IgD-negative memory B cell (primary cell): ENCODE measurements around the gene DCTPP1. TPM values are rescaled to one million over a fixed set of nuclear protein-coding genes. Genes with fewer than 3 reads are reported as not detected.
"Not testable (repeated sequence)": the region's sequence is repeated elsewhere in the genome, so short reads cannot be mapped to it uniquely, and the experiment has no call there.

Experiments
- H3K27ac Mint-ChIP-seq, 3 donors: one replicate each; pipeline ENCODE4 v1.8.0; 2020 to 2022; ENCODE audit warnings: mild to moderate bottlenecking in 3 of 3, mixed read lengths in 3 of 3, moderate library complexity in 1 of 3
- H3K27me3 Mint-ChIP-seq: one replicate; pipeline ENCODE4 v1.8.0; 2021; ENCODE audit warnings: mixed read lengths
- H3K36me3 Mint-ChIP-seq: one replicate; pipeline ENCODE4 v1.8.0; 2020; ENCODE audit warnings: mild to moderate bottlenecking, mixed read lengths
- H3K4me1 Mint-ChIP-seq, 3 donors: one replicate each; pipeline ENCODE4 v1.8.0; 2020 to 2022; ENCODE audit warnings: mixed read lengths in 3 of 3, mild to moderate bottlenecking in 1 of 3
- H3K4me3 Mint-ChIP-seq, 4 donors: one replicate each; pipeline ENCODE4 v1.8.0; 2020 to 2022; ENCODE audit warnings: mild to moderate bottlenecking in 4 of 4, mixed read lengths in 4 of 4, moderate library complexity in 3 of 4
- H3K9me3 Mint-ChIP-seq, 3 donors: one replicate each; pipeline ENCODE4 v1.8.0; 2020 to 2021; ENCODE audit warnings: mixed read lengths in 3 of 3, mild to moderate bottlenecking in 1 of 3
- polyA plus RNA-seq: library from polyadenylated mRNA; unstranded; fragments of 300-500 nt; fragmentation: Illumina TruSeq; gene quantifications from one replicate; pipeline ENCODE4 v1.2.3, GENCODE V29; 2021

Gene DCTPP1
- polyA plus RNA-seq, 1 donor from 2014 or later = 137 TPM

- Mint-ChIP-seq H3K27ac (no peak overlapping the region), H3K27me3 (no peaks in the 10 kb centered on the region), H3K9me3 (no peaks in the 10 kb centered on the region), H3K4me1 (peaks cover 14 to 18% (median 15%) of the 10 kb centered on the region in 3 donors), H3K4me3 (peak overlapping the region in 1 of 4 donors; percentile 22), H3K36me3 (peaks cover 2% of the 10 kb centered on the region)
Measured at GRCh38 chr16:30413112-30413806, 16.6 kb downstream of the DCTPP1 start.

GRCh38 chr16:30409125-30410060 lies 20.4 kb downstream of the DCTPP1 start:
- Mint-ChIP-seq H3K27me3 (no peaks in the 10 kb centered on the region), H3K4me3 (peak overlapping the region; percentile 9 to 87 (median 53)), H3K4me1 (peaks cover 12 to 16% (median 13%) of the 10 kb centered on the region in 3 donors), H3K9me3 (no peaks in the 10 kb centered on the region), H3K36me3 (peaks cover 6% of the 10 kb centered on the region), H3K27ac (peak overlapping the region; percentile 31 to 91 (median 81))

GRCh38 chr16:30407804-30408534 lies 21.9 kb downstream of the DCTPP1 start:
- peaks cover 2% of the 10 kb centered on the region for H3K27me3 Mint-ChIP-seq
- H3K27ac Mint-ChIP-seq = peak overlapping the region; percentile 59 to 81 (median 71)
- peak overlapping the region; percentile 87 to 97 (median 91) for H3K4me3 Mint-ChIP-seq
- H3K9me3 Mint-ChIP-seq = no peaks in the 10 kb centered on the region
- peaks cover 12 to 17% (median 16%) of the 10 kb centered on the region in 3 donors for H3K4me1 Mint-ChIP-seq
- peaks cover 3% of the 10 kb centered on the region for H3K36me3 Mint-ChIP-seq

- Mint-ChIP-seq H3K4me1 (peaks cover 12 to 17% (median 16%) of the 10 kb centered on the region in 3 donors), H3K27me3 (peaks cover 2% of the 10 kb centered on the region), H3K9me3 (no peaks in the 10 kb centered on the region), H3K36me3 (peaks cover 6% of the 10 kb centered on the region), H3K4me3 (peak within 1 kb of the TSS; percentile 87 to 97 (median 93)), H3K27ac (peak within 1 kb of the TSS; percentile 59 to 81 (median 71))
Measured at GRCh38 chr16:30407102-30407803, 22.6 kb downstream of the DCTPP1 start, which contains the start of gene ZNF771. Gene ZNF771 (plus strand): TSS chr16:30407606. CDS start chr16:30408054, 448 bp downstream.

DNA sequence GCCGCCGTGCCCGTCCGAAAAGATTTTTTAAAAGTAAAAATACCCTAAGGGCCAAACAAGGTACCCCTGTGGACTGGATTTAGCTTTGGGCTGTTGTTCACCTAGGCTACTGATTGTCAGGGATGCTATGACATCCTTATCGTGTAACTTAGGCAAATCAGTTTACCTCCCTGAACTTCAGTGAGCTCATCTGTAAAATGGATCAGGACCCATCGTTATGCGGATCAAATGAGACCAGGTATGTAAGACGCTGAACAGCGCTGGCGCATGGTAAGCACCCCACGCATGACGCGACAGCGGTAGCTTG lies 23.1 kb downstream of the DCTPP1 start:
- Mint-ChIP-seq H3K9me3 (no peaks in the 10 kb centered on the region), H3K4me3 (peak overlapping the region; percentile 76 to 97 (median 93)), H3K36me3 (peaks cover 6% of the 10 kb centered on the region), H3K4me1 (peaks cover 14 to 17% (median 16%) of the 10 kb centered on the region in 3 donors), H3K27me3 (peaks cover 3% of the 10 kb centered on the region), H3K27ac (peak overlapping the region; percentile 27 to 73 (median 55))

- peaks cover 8% of the 10 kb centered on the region for H3K27me3 Mint-ChIP-seq
- no peaks in the 10 kb centered on the region for H3K9me3 Mint-ChIP-seq
- peak overlapping the region; percentile 25 to 95 (median 84) for H3K4me3 Mint-ChIP-seq
- H3K4me1 Mint-ChIP-seq = peaks cover 10 to 16% (median 11%) of the 10 kb centered on the region in 3 donors
- H3K27ac Mint-ChIP-seq = peak overlapping the region in 1 of 3 donors; percentile 53
- peaks cover 7% of the 10 kb centered on the region for H3K36me3 Mint-ChIP-seq
Measured at GRCh38 chr16:30401768-30402425, 27.9 kb downstream of the DCTPP1 start.

- Mint-ChIP-seq H3K27me3 (peaks cover 8% of the 10 kb centered on the region), H3K9me3 (no peaks in the 10 kb centered on the region), H3K4me1 (peaks cover 16 to 21% (median 18%) of the 10 kb centered on the region in 3 donors), H3K27ac (peak overlapping the region in 2 of 3 donors; percentile 47 to 83), H3K4me3 (peak overlapping the region; percentile 86 to 95 (median 92)), H3K36me3 (peaks cover 4% of the 10 kb centered on the region)
Measured at GRCh38 chr16:30399435-30400186, 30.2 kb downstream of the DCTPP1 start.

DNA sequence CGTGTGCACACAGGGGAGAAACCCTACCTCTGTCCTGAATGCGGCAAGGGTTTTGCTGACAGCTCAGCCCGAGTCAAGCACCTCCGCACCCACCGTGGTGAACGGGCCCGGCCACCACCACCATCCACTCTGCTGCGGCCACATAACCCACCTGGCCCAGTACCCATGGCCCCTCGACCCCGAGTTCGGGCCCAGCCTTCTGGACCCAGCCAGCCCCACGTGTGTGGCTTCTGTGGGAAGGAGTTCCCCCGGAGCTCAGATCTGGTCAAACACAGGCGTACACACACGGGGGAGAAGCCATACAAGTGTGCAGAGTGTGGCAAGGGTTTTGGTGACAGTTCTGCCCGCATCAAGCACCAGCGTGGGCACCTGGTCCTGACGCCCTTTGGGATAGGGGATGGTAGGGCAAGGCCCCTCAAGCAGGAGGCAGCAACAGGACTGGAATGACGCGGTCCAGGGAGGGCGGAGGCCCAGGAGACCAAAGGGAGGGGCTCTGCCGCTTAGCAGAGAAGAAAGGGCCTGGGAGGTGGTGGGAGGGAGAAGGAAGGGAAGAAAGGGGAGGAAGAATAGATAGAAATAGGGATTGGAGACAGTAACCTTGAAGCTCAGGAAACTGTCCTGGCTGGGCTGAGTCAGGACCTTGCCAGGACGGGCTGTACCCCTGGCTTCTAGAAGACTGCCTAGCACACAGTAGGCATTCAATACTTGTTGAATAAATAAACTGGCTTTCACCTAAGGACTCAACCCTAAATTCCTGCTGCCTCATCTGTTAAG lies 31.0 kb downstream of the DCTPP1 start:
- Mint-ChIP-seq H3K4me3 (peak overlapping the region in 3 of 4 donors; percentile 66 to 95 (median 72)), H3K27me3 (peaks cover 8% of the 10 kb centered on the region), H3K36me3 (peaks cover 4% of the 10 kb centered on the region), H3K27ac (no peak overlapping the region), H3K9me3 (no peaks in the 10 kb centered on the region), H3K4me1 (peaks cover 16 to 22% (median 18%) of the 10 kb centered on the region in 3 donors)

DNA sequence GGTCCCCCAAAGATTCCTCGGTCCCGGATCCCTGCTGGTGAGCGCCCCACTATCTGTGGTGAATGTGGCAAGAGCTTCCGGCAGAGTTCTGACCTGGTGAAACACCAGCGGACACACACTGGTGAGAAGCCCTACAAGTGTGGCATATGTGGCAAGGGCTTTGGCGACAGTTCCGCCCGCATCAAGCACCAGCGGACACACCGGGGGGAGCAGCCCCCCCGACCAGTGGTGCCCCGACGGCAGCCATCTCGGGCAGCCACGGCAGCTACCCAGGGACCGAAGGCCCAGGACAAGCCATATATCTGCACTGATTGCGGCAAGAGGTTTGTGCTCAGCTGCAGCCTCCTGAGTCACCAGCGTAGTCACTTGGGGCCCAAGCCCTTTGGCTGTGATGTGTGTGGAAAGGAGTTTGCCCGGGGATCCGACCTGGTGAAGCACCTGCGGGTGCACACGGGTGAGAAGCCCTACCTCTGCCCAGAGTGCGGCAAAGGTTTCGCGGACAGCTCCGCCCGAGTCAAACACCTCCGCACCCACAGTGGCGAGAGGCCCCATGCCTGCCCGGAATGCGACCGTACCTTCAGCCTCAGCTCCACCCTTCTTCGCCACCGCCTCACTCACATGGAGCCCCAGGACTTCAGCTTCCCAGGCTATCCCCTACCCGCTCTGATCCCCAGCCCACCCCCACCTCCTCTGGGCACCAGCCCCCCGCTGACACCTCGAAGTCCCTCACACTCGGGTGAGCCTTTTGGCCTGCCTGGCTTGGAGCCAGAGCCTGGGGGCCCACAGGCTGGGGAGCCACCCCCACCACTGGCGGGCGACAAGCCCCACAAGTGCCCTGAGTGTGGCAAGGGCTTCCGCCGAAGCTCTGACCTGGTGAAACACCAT lies 31.8 kb downstream of the DCTPP1 start:
- H3K4me3 Mint-ChIP-seq = peak overlapping the region in 2 of 4 donors; percentile 26 to 72

GRCh38 chr16:30397056-30397455 lies 32.8 kb downstream of the DCTPP1 start:
- peaks cover 6% of the 10 kb centered on the region for H3K27me3 Mint-ChIP-seq
- peak overlapping the region; percentile 21 to 69 (median 56) for H3K4me3 Mint-ChIP-seq
- H3K36me3 Mint-ChIP-seq = peaks cover 2% of the 10 kb centered on the region
- H3K4me1 Mint-ChIP-seq = peaks cover 13 to 22% (median 18%) of the 10 kb centered on the region in 3 donors
- H3K9me3 Mint-ChIP-seq = no peaks in the 10 kb centered on the region
- H3K27ac Mint-ChIP-seq = peak overlapping the region in 1 of 3 donors; percentile 68

More for the DNA sequence above, 31.8 kb downstream of the DCTPP1 start:
- Mint-ChIP-seq H3K27me3 (peaks cover 6% of the 10 kb centered on the region), H3K27ac (no peak overlapping the region), H3K36me3 (peaks cover 4% of the 10 kb centered on the region), H3K4me1 (peaks cover 13 to 22% (median 18%) of the 10 kb centered on the region in 3 donors), H3K9me3 (no peaks in the 10 kb centered on the region)

- H3K27me3 Mint-ChIP-seq, H3K36me3 Mint-ChIP-seq, H3K9me3 Mint-ChIP-seq: not testable (repeated sequence)
- H3K4me1 Mint-ChIP-seq = peaks cover 13 to 20% (median 15%) of the 10 kb centered on the region in 3 donors
- H3K4me3 Mint-ChIP-seq = peak overlapping the region; percentile 21 to 97 (median 93)
- H3K27ac Mint-ChIP-seq = peak overlapping the region in 1 of 3 donors; percentile 68
Measured at GRCh38 chr16:30396627-30397026, 33.2 kb downstream of the DCTPP1 start.
